ENCODE data around the gene PLCL2.
"Not testable (repeated sequence)": the region's sequence is repeated elsewhere in the genome, so short reads cannot be mapped to it uniquely, and the experiment has no call there.

PLCL2 gene

GRCh38 chr3:17119201-17120072, 234.7 kb downstream of the PLCL2 start:
- no peak for DNase-seq (ENCODE audit: low spot score)

GRCh38 chr3:17120115-17120514, 235.4 kb downstream of the PLCL2 start:
- DNase-seq (ENCODE audit: low spot score): no peak

GRCh38 chr3:17121336-17121735, 236.6 kb downstream of the PLCL2 start:
- no peak for DNase-seq (ENCODE audit: low spot score)

- DNase-seq (ENCODE audit: low spot score): no peak
These were observed 238.0 kb downstream of the PLCL2 start for GRCh38 chr3:17122758-17123157.

GRCh38 chr3:17125738-17126442, 241.1 kb downstream of the PLCL2 start:
- no peak for DNase-seq (ENCODE audit: low spot score)

- not testable (repeated sequence) for DNase-seq (ENCODE audit: low spot score)
These were observed 243.9 kb downstream of the PLCL2 start for GRCh38 chr3:17128671-17129070.

- DNase-seq (ENCODE audit: low spot score): no peak
These were observed 244.8 kb downstream of the PLCL2 start for GRCh38 chr3:17129556-17129955.

- DNase-seq (ENCODE audit: low spot score): no peak
These were observed 246.2 kb downstream of the PLCL2 start for GRCh38 chr3:17130956-17131355.

- DNase-seq (ENCODE audit: low spot score): no peak
These were observed 247.7 kb downstream of the PLCL2 start for GRCh38 chr3:17132286-17133115.

- DNase-seq (ENCODE audit: low spot score): no peak
These were observed 249.1 kb downstream of the PLCL2 start for GRCh38 chr3:17133632-17134545.

GRCh38 chr3:17135696-17136095, 250.9 kb downstream of the PLCL2 start:
- no peak for DNase-seq (ENCODE audit: low spot score)

- DNase-seq (ENCODE audit: low spot score): no peak
These were observed 251.5 kb downstream of the PLCL2 start for GRCh38 chr3:17136136-17136721.

GRCh38 chr3:17137321-17137826, 252.6 kb downstream of the PLCL2 start:
- no peak for DNase-seq (ENCODE audit: low spot score)

- DNase-seq (ENCODE audit: low spot score): no peak
These were observed 253.7 kb downstream of the PLCL2 start for GRCh38 chr3:17138246-17139039.

Data from globus pallidus (tissue), 1 donor.